IPS-18c (cell line): ENCODE results near the gene GABRB1.

Experiments
- H3K4me3 ChIP-seq: 2 replicates; pipeline ENCODE4 v1.7.0; 2013; ENCODE audit warnings: low read depth, mild to moderate bottlenecking, low read length, moderate library complexity; ENCODE audit not compliant: insufficient read depth
- H3K9me3 ChIP-seq: one replicate; pipeline ENCODE4 v1.6.1; 2013; ENCODE audit warnings: mild to moderate bottlenecking, low read length, moderate library complexity; ENCODE audit not compliant: control insufficient read depth, insufficient read depth

The GABRB1 gene

DNA sequence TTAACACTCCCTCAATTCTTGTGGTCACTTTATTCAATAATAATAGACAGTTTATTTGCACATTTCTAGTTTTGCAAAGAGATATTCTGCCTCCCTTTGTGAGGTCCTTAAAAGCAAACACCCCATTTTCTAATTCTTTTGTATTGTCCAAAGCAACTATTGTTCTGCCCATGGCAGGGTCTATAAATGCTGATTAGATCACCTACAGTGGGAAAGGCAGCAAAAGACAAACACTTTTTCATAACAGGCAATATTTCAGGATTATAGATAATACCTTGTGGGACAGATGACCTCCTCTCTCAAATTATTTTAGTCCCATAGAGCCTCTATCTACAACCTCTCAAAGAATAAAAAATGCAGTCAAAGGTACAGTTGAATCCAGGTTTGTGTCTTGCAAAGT lies 403.6 kb downstream of the GABRB1 start:
- H3K9me3 ChIP-seq, result no peaks in the 10 kb centered on the region
- no peak overlapping the region for H3K4me3 ChIP-seq

DNA sequence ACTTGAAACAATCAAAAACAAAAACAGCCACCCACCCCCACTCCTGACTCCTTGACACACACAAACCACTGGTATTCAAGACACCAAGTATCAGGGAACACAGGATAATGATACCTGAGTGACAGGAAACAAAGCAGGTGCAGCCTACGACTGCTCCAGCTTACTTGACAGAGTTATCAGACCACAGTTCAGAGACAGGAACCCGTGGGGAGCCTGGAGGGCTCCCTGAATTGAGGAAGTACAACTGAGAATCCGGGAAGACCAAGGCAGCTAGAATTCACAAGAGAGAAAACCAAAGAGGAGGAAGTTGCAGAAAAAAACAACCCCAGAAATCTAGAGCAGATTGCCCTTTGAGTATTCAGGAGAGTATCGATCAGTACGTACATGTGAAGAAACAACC lies 411.6 kb downstream of the GABRB1 start:
- Histone ChIP-seq H3K4me3 (no peak overlapping the region), H3K9me3 (no peaks in the 10 kb centered on the region)

- no peaks in the 10 kb centered on the region for H3K9me3 ChIP-seq
Observed at GRCh38 chr4:47444031-47444430, 412.7 kb downstream of the GABRB1 start.

DNA sequence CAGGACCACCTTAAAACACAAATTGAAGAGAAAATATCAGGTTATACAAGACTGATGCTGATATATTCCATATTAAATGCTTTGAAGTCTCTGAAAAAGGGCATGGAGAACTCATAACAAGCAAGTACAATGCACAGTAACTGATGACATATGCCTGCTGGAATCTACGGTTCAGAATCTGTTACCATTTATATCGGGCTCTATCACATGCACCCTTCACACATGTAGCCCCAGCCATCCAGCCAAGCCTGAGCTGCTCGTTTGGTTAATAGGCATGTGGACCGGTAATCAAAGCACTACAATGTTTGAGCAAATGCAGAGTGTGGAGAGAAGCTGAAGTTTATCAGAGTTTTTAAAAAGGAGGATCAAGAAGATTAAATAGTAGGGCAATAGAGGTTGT lies 420.3 kb downstream of the GABRB1 start:
- no peaks in the 10 kb centered on the region for H3K9me3 ChIP-seq
- no peak overlapping the region for H3K4me3 ChIP-seq

More at GRCh38 chr4:47444031-47444430, 412.7 kb downstream of the GABRB1 start:
- no peak overlapping the region for H3K4me3 ChIP-seq

DNA sequence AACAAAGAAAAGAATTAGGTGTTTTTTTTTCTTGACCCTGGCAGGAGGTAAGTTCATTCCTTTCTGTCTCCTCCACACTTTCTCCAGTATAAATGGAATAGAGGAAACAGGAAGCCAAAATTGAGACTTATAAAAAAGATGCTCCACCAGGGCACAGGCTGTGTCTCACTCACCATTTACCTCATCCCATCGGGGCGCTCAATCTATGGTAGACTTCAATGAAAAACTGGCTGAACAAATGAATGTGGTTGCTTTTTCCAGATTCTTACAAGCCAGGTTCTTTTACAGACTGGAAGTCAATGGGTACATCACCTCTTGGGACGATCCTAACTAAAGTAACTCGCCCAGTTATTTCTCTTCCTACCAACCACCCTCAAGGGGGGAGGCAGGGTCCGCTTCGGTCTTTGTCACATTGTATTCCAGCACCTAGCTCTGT lies 431.4 kb downstream of the GABRB1 start:
- peak overlapping the region; percentile 67 for H3K4me3 ChIP-seq
- H3K9me3 ChIP-seq, result no peaks in the 10 kb centered on the region

DNA sequence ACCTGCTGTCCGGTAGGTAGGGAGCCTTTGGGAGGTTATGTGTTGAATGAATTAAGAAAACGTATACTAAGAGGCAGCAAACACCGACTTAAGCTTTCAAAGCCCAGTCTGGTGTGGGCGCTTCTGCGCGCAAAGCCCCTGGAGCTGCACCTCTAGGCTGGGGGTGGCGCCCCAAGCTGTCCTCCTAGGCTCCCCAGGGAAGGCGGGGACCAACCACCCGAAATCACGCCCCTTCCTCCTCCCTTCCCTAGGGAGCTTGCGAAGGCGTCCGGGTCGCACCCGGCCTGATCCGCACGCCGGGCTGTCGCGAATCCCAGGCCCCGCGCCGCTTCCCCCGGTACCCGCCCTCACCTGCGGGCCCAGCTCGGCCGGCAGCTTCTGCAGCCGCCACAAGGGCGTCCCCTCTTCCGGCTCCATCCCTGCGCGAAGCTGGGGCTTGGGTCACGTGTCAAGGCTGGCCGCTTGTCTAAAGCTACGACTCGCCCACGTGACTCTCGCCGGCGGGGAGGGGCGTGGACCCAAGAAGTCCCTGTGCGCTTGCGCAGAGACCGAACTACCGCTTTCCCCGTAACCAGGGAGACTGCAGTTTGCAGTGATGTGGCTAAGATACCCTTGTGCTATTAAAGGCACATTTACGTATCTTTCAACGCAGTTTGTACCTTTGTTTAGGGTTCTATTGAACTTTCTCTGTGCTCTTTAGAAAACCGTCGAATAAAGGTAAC lies 432.0 kb downstream of the GABRB1 start, which contains the start of gene COMMD8:
COMMD8 (minus strand) TSS at position 468 of the 722 bp plus-strand sequence; CDS start at position 417, 51 bp downstream.
- no peaks in the 10 kb centered on the region for H3K9me3 ChIP-seq

GRCh38 chr4:47465004-47465403 lies 433.6 kb downstream of the GABRB1 start:
- Histone ChIP-seq H3K9me3 (no peaks in the 10 kb centered on the region), H3K4me3 (no peak overlapping the region)

More for the DNA sequence above, 432.0 kb downstream of the GABRB1 start, which contains the start of gene COMMD8:
- H3K4me3 ChIP-seq, result peak within 1 kb of the TSS; percentile 67

- no peaks in the 10 kb centered on the region for H3K9me3 ChIP-seq
- H3K4me3 ChIP-seq, result no peak overlapping the region
Observed at GRCh38 chr4:47466056-47466785, 434.9 kb downstream of the GABRB1 start.

DNA sequence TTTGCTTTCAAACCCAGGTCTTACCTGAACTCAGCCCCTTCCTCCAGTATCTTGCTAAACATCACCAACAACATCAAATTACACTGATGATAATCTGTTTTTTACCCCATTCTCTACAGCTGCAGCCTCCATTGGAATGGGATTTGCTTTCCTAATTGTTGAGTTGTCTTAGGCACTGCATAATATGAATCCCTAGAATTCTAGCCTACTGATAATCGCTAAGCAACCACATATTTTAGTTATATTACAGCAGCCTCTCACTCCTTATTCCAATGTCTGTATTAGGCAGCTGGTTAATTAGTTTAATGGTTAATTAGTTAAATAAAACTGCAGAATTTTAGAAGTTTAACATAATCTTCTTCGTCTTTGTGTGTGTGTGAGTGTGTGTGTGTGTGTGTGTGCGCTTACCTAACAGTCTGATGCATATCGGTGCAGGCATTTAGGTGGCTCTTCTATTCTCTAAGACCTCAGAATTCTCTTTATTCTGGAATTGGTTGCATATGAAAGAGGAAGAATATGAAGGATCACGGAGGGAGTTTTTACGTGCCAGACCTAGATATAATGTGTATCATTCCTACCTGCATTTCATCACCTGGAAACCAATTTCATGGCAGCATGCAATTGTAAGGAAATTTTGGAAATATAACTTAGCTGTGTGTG lies 437.5 kb downstream of the GABRB1 start:
- H3K4me3 ChIP-seq, result no peak overlapping the region

GRCh38 chr4:47469951-47470350 lies 438.6 kb downstream of the GABRB1 start:
- H3K9me3 ChIP-seq, result no peaks in the 10 kb centered on the region

More for the DNA sequence above, 437.5 kb downstream of the GABRB1 start:
- H3K9me3 ChIP-seq, result no peaks in the 10 kb centered on the region

GRCh38 chr4:47471064-47471463 lies 439.7 kb downstream of the GABRB1 start:
- Histone ChIP-seq H3K4me3 (no peak overlapping the region), H3K9me3 (no peaks in the 10 kb centered on the region)

More at GRCh38 chr4:47469951-47470350, 438.6 kb downstream of the GABRB1 start:
- no peak overlapping the region for H3K4me3 ChIP-seq

- no peak overlapping the region for H3K4me3 ChIP-seq
- no peaks in the 10 kb centered on the region for H3K9me3 ChIP-seq
Observed at GRCh38 chr4:47471591-47471990, 440.2 kb downstream of the GABRB1 start.

- Histone ChIP-seq H3K4me3 (no peak overlapping the region), H3K9me3 (no peaks in the 10 kb centered on the region)
Observed at GRCh38 chr4:47473141-47473750, 441.9 kb downstream of the GABRB1 start.

GRCh38 chr4:47474799-47475198 lies 443.4 kb downstream of the GABRB1 start:
- Histone ChIP-seq H3K4me3 (no peak overlapping the region), H3K9me3 (no peaks in the 10 kb centered on the region)

GRCh38 chr4:47475411-47475810 lies 444.0 kb downstream of the GABRB1 start:
- Histone ChIP-seq H3K9me3 (no peaks in the 10 kb centered on the region), H3K4me3 (no peak overlapping the region)
